Measurements from ENCODE around the gene MUC15. TPM values are rescaled to one million over a fixed set of nuclear protein-coding genes. Genes with fewer than 3 reads are reported as not detected.

MUC15 gene
- total and polyA plus RNA-seq, 2 of the 4 experiments (the other 2 are of a cell fraction) = not detected

GRCh38 chr11:26583550-26583949, 11.5 kb upstream of the MUC15 start:
- Histone ChIP-seq H3K9me1 (ENCODE audit: insufficient read depth, low read length) (no peaks in the 10 kb centered on the region), H2BK15ac (ENCODE audit: low read depth, low read length) (no peak overlapping the region), H2BK120ac (ENCODE audit: low read depth, low read length) (no peak overlapping the region), H3K4ac (ENCODE audit: low read depth, low read length) (no peak overlapping the region), H3K14ac (replicated peaks; ENCODE audit: low read depth, low read length) (no peak overlapping the region), H3K23ac (ENCODE audit: low read depth, low read length) (no peak overlapping the region), H4K5ac (ENCODE audit: low read depth, low read length) (no peak overlapping the region), H3K27ac (ENCODE audit: insufficient read depth, low read length) (no peak overlapping the region), H3K4me2 (ENCODE audit: low read depth, low read length) (no peak overlapping the region), H2BK20ac (ENCODE audit: low read depth, low read length) (no peak overlapping the region), H2BK5ac (ENCODE audit: low read depth, low read length, poor library complexity, severe bottlenecking) (no peak overlapping the region), H4K91ac (ENCODE audit: insufficient read depth, low read depth, low read length) (no peak overlapping the region), H3K36me3 (ENCODE audit: control insufficient read depth, insufficient read depth, low read length) (no peaks in the 10 kb centered on the region), H3K4me3 (ENCODE audit: insufficient read depth, low read depth, low read length) (no peak overlapping the region), H3K4me1 (ENCODE audit: control insufficient read depth, insufficient read depth, low read length) (no peaks in the 10 kb centered on the region), H3K79me1 (ENCODE audit: low read depth in 1 of 2, low read length in 2 of 2) (no peaks in the 10 kb centered on the region), H4K8ac (ENCODE audit: low read depth in 2 of 2, low read length in 2 of 2) (no peak overlapping the region), H2AK9ac (replicated peaks; ENCODE audit: low read depth, low read length, poor library complexity) (no peak overlapping the region), H3K18ac (ENCODE audit: low read depth, low read length) (no peak overlapping the region), H3K9ac (ENCODE audit: low read depth, low read length) (no peak overlapping the region), H3K9me3 (ENCODE audit: control insufficient read depth, insufficient read depth, low read length) (no peaks in the 10 kb centered on the region), H4K20me1 (ENCODE audit: insufficient read depth, low read length) (no peaks in the 10 kb centered on the region), H2AFZ (replicated peaks; ENCODE audit: low read length, poor library complexity) (no peak overlapping the region), H3K56ac (ENCODE audit: extremely low read depth, insufficient read depth, low read length) (no peak overlapping the region), H3K27me3 (ENCODE audit: control insufficient read depth, insufficient read depth, low read length) (no peaks in the 10 kb centered on the region), H2AK5ac (ENCODE audit: low read depth, low read length) (no peak overlapping the region)
- 0 out of 2 replicates have a peak, but pooled peaks have one; percentile 12 for TF ChIP-seq CEBPB (IDR thresholded peaks at IDR 0.05; ENCODE audit: low read depth, low read length)
- TF ChIP-seq FOS (IDR thresholded peaks at IDR 0.05; ENCODE audit: low read depth, low read length) = no peak
- no peak for TF ChIP-seq SMC3 (IDR thresholded peaks at IDR 0.05; ENCODE audit: low read depth, low read length)
- no CpG with 5 or more reads among the region's 3 CpGs for WGBS, 2 experiments (ENCODE audit: extremely low coverage in 2 of 2, insufficient read length in 1 of 2)
- intact Hi-C loops (cut with micrococcal nuclease) (no loop called here), dilution Hi-C loops (cut with HindIII; ENCODE audit: low sequenced_read_pairs, unreplicated experiment) (no loop called here), in situ Hi-C loops (cut with MboI; ENCODE audit: low sequenced_read_pairs) (no loop called here)
- ChIA-PET CTCF (interaction anchor here (1.0 kb wide), 1 partner anchor 18 kb away, joined by 3 read pairs; no protein-coding TSS in a partner anchor), POLR2A (ENCODE audit: unreplicated experiment) (no interaction called here)
- ATAC-seq (ENCODE audit: low read depth) (no peak), DNase-seq (no peak)
- no TSS peak for BruUV-seq (replicated peaks)

Data from IMR-90 (cell line).